ENCODE results near the gene DPYSL5.

GRCh38 chr2:26911911-26912861 is 64.3 kb downstream of the DPYSL5 start:
- TF ChIP-seq CTCF (conservative IDR thresholded peaks at IDR 0.05; ENCODE audit: low read depth, low read length) (no peak), EZH2 (IDR thresholded peaks at IDR 0.05; ENCODE audit: low read length, unreplicated experiment) (no peak), EZH2phosphoT487 (IDR thresholded peaks at IDR 0.05; ENCODE audit: borderline replicate concordance, low read length) (no peak)
